PFSK-1 (cell line): ENCODE data around the gene COL8A1.

ENCODE experiments used
- REST ChIP-seq, 2 experiments: IDR thresholded peaks; 2 replicates each; pipeline versions ENCODE4 v1.6.1 to v1.8.0; 2011 to 2012; ENCODE audit warnings: low read depth in 2 of 2, low read length in 2 of 2, control low read depth in 1 of 2, inconsistent platforms in 1 of 2, mild to moderate bottlenecking in 1 of 2, moderate library complexity in 1 of 2; ENCODE audit not compliant: insufficient read depth in 1 of 2
- SIN3A ChIP-seq: IDR thresholded peaks from 2 replicates; pipeline ENCODE4 v1.6.1; 2012; ENCODE audit warnings: mild to moderate bottlenecking, low read length, moderate library complexity, borderline replicate concordance; ENCODE audit not compliant: insufficient read depth
- TAF1 ChIP-seq: IDR thresholded peaks from 2 replicates; pipeline ENCODE4 v1.6.1; 2012; ENCODE audit warnings: low read length, control low read depth, borderline replicate concordance; ENCODE audit not compliant: insufficient read depth

GRCh38 chr3:99842826-99843589 is 204.6 kb downstream of the COL8A1 start:
- TF ChIP-seq SIN3A (no peak), TAF1 (no peak), REST (IDR thresholded peaks at IDR 0.05; ENCODE audit: insufficient read depth in 1 of 2, low read depth in 2 of 2, low read length in 2 of 2) (no peak)
